ENCODE data around the gene CEACAM8. TPM values are rescaled to one million over a fixed set of nuclear protein-coding genes. Genes with fewer than 3 reads are reported as not detected.

CEACAM8 gene
- polyA plus RNA-seq, 2 of the 4 experiments (the other 2 are of a cell fraction) = not detected

DNA sequence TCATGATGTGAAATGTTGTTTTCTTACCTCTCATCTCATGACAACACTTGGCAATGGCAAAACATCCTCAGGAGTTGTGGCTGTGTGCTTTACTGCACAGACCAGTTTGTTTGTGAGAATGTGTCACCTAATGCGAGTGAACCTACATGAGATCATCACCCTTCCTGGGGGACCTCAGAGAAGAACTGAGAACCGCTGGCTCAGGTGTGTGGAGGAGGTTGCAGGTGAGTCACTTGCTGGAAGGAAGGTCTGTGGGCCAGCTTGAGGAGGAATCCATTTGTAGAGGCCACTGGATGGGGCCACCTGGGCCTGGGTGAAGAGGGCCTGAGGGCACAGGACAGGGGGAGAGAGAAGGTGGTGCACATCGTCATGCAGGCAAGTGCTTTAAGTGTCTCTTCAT, 63.4 kb downstream of the CEACAM8 start:
- CTCF ChIA-PET = interaction anchor here (0.6 to 17.8 kb wide), 16 partner anchors 8 to 361 kb away, joined by 3 to 352 read pairs (median 16); partner anchors contain the start of genes CEACAM8 and CXCL17
- TF ChIP-seq RFX5 (IDR thresholded peaks at IDR 0.05) (no peak), SREBF2 (IDR thresholded peaks at IDR 0.05) (no peak), HOXB13 (CRISPR knock-in tag; IDR thresholded peaks at IDR 0.05; ENCODE audit: low read depth) (no peak), EHF (CRISPR knock-in tag; IDR thresholded peaks at IDR 0.05) (no peak), HDAC2 (IDR thresholded peaks at IDR 0.05) (no peak), FOSB (CRISPR knock-in tag; IDR thresholded peaks at IDR 0.05) (no peak), CEBPB (IDR thresholded peaks at IDR 0.05) (no peak), MAFK (IDR thresholded peaks at IDR 0.05; ENCODE audit: partially characterized antibody) (no peak), JUN (IDR thresholded peaks at IDR 0.05) (no peak), EHMT2 (IDR thresholded peaks at IDR 0.05; ENCODE audit: low read depth) (no peak), ESRRA (IDR thresholded peaks at IDR 0.05; ENCODE audit: borderline replicate concordance, low read length) (no peak), ELK1 (IDR thresholded peaks at IDR 0.05; ENCODE audit: low read depth, low read length) (no peak), USF2 (IDR thresholded peaks at IDR 0.05) (no peak; the same call in 1 of the 2 replicates), POLR2AphosphoS2 (conservative IDR thresholded peaks at IDR 0.05; ENCODE audit: low read length) (no peak), CHD4 (IDR thresholded peaks at IDR 0.05; ENCODE audit: borderline replicate concordance) (no peak), KDM1A (IDR thresholded peaks at IDR 0.05; ENCODE audit: low read depth) (no peak)
- TF ChIP-seq, protein P1, sequence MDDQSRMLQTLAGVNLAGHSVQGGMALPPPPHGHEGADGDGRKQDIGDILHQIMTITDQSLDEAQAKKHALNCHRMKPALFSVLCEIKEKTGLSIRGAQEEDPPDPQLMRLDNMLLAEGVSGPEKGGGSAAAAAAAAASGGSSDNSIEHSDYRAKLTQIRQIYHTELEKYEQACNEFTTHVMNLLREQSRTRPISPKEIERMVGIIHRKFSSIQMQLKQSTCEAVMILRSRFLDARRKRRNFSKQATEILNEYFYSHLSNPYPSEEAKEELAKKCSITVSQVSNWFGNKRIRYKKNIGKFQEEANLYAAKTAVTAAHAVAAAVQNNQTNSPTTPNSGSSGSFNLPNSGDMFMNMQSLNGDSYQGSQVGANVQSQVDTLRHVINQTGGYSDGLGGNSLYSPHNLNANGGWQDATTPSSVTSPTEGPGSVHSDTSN (IDR thresholded peaks at IDR 0.05) = no peak
- TF ChIP-seq, protein P2, sequence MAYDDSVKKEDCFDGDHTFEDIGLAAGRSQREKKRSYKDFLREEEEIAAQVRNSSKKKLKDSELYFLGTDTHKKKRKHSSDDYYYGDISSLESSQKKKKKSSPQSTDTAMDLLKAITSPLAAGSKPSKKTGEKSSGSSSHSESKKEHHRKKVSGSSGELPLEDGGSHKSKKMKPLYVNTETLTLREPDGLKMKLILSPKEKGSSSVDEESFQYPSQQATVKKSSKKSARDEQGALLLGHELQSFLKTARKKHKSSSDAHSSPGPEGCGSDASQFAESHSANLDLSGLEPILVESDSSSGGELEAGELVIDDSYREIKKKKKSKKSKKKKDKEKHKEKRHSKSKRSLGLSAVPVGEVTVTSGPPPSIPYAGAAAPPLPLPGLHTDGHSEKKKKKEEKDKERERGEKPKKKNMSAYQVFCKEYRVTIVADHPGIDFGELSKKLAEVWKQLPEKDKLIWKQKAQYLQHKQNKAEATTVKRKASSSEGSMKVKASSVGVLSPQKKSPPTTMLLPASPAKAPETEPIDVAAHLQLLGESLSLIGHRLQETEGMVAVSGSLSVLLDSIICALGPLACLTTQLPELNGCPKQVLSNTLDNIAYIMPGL (CRISPR knock-in tag; IDR thresholded peaks at IDR 0.05; ENCODE audit: borderline replicate concordance) = no peak
- TF ChIP-seq, protein P3, sequence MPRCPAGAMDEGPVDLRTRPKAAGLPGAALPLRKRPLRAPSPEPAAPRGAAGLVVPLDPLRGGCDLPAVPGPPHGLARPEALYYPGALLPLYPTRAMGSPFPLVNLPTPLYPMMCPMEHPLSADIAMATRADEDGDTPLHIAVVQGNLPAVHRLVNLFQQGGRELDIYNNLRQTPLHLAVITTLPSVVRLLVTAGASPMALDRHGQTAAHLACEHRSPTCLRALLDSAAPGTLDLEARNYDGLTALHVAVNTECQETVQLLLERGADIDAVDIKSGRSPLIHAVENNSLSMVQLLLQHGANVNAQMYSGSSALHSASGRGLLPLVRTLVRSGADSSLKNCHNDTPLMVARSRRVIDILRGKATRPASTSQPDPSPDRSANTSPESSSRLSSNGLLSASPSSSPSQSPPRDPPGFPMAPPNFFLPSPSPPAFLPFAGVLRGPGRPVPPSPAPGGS (IDR thresholded peaks at IDR 0.05) = no peak
- no peak for ATAC-seq
- Histone ChIP-seq H3K27ac (no peak overlapping the region), H3K4me3 (no peak overlapping the region), H3K4me1 (peaks cover 12% of the 10 kb centered on the region), H3K9me3 (no peaks in the 10 kb centered on the region), H3K4me2 (no peak overlapping the region)
- FAIRE-seq = peak; percentile 39
- POLR2A ChIA-PET = no interaction called here
- DNase-seq (ENCODE audit: low read depth in 1 of 2, low spot score in 1 of 2) = no peak
- WGBS (ENCODE audit: missing lambda C conversion rate) = 83% methylated on average over 3 of the region's 3 CpGs

Other genes starting within 250 kb of the CEACAM8 start
- 5.1 and 11.9 TPM in 2 replicates for gene CNFN, start 204.6 kb downstream of the CEACAM8 start, polyA plus RNA-seq (2011; rRNA removed)
- 33.2 to 44.6 TPM (median 33.6 TPM) in 3 replicates for gene CNFN, start 204.6 kb downstream of the CEACAM8 start, polyA plus RNA-seq (2017; fragmentation: RNase III; extraction: RNeasy Plus Mini Kit Qiagen cat#74134 plus additional on column Dnase treatment)
- 1.6 and 2.6 TPM in 2 replicates for gene LIPE, start 167.5 kb downstream of the CEACAM8 start, polyA plus RNA-seq (2011; rRNA removed)
- 2.5 to 3.2 TPM (median 2.7 TPM) in 3 replicates for gene LIPE, start 167.5 kb downstream of the CEACAM8 start, polyA plus RNA-seq (2017; fragmentation: RNase III; extraction: RNeasy Plus Mini Kit Qiagen cat#74134 plus additional on column Dnase treatment)
- gene CXCL17, start 152.0 kb downstream of the CEACAM8 start, polyA plus RNA-seq (2011; rRNA removed) = 0.13 and 0.14 TPM in 2 replicates
- gene CXCL17, start 152.0 kb downstream of the CEACAM8 start, polyA plus RNA-seq (2017; fragmentation: RNase III; extraction: RNeasy Plus Mini Kit Qiagen cat#74134 plus additional on column Dnase treatment) = not detected in 3 replicates
- gene CEACAM1, start 66.4 kb downstream of the CEACAM8 start, polyA plus RNA-seq (2011; rRNA removed) = 8.9 and 10.1 TPM in 2 replicates
- gene CEACAM1, start 66.4 kb downstream of the CEACAM8 start, polyA plus RNA-seq (2017; fragmentation: RNase III; extraction: RNeasy Plus Mini Kit Qiagen cat#74134 plus additional on column Dnase treatment) = 0.43 to 0.88 TPM (median 0.52 TPM) in 3 replicates
- gene PSG3, start 145.6 kb upstream of the CEACAM8 start, polyA plus RNA-seq (2011; rRNA removed) = 0.07 TPM in 1 of 2 replicates, not detected in the other
- not detected in 3 replicates for gene PSG3, start 145.6 kb upstream of the CEACAM8 start, polyA plus RNA-seq (2017; fragmentation: RNase III; extraction: RNeasy Plus Mini Kit Qiagen cat#74134 plus additional on column Dnase treatment)
- 0.04 TPM in 1 of 2 replicates, not detected in the other for gene PSG8, start 170.8 kb upstream of the CEACAM8 start, polyA plus RNA-seq (2011; rRNA removed)
- not detected in 3 replicates for gene PSG8, start 170.8 kb upstream of the CEACAM8 start, polyA plus RNA-seq (2017; fragmentation: RNase III; extraction: RNeasy Plus Mini Kit Qiagen cat#74134 plus additional on column Dnase treatment)

Measured in A549 (cell line).